ENCODE results near the gene AP2S1. TPM values are rescaled to one million over a fixed set of nuclear protein-coding genes. Genes with fewer than 3 reads are reported as not detected.
"Not testable (repeated sequence)": the region's sequence is repeated elsewhere in the genome, so short reads cannot be mapped to it uniquely, and the experiment has no call there.

AP2S1 gene
- total RNA-seq, 1 experiment from 2014 or later, result 330 TPM

GRCh38 chr19:46825731-46826055 lies 25.0 kb downstream of the AP2S1 start:
- H3K4me2 ChIP-seq (ENCODE audit: low read length), result peak overlapping the region; percentile 37; the same call in 1 of the 2 replicates
- no TSS peak for BruUV-seq (replicated peaks)
- intact Hi-C loops (cut with micrococcal nuclease), result loop anchor here (5.0 kb wide), 1 partner anchor 38 kb away; the partner anchor contains the start of gene SLC1A5

GRCh38 chr19:46824890-46825730 lies 25.5 kb downstream of the AP2S1 start:
- Histone ChIP-seq H3K79me2 (ENCODE audit: low read length) (no peaks in the 10 kb centered on the region), H3K4me1 (ENCODE audit: insufficient read depth, low read length) (peaks cover 25% of the 10 kb centered on the region), H3K36me3 (ENCODE audit: low read depth, low read length) (no peaks in the 10 kb centered on the region), H4K20me1 (ENCODE audit: low read length) (no peaks in the 10 kb centered on the region), H3K9me3 (ENCODE audit: low read length) (no peaks in the 10 kb centered on the region), H3F3A (ENCODE audit: low read length, unreplicated experiment) (no peaks in the 10 kb centered on the region), H2AFZ (ENCODE audit: low read length) (no peak overlapping the region), H3K4me2 (ENCODE audit: low read length) (peak overlapping the region; percentile 37; the same call in 1 of the 2 replicates), H3K27me3 (ENCODE audit: low read length) (no peaks in the 10 kb centered on the region), H3K9me2 (replicated peaks; ENCODE audit: low read length) (no peaks in the 10 kb centered on the region), H3K9ac (ENCODE audit: low read length) (no peak overlapping the region), H3K4me3 (ENCODE audit: low read length) (no peak overlapping the region), H3K27ac (ENCODE audit: low read length) (no peak overlapping the region)
- BruUV-seq (replicated peaks), result no TSS peak
- ChIA-PET POLR2A (ENCODE audit: unreplicated experiment) (no interaction called here), CTCF (no interaction called here)
- intact Hi-C loops (cut with micrococcal nuclease), result loop anchor here (5.0 kb wide), 1 partner anchor 38 kb away; the partner anchor contains the start of gene SLC1A5
- ATAC-seq (no peak), DNase-seq (no peak)
- no peak for TF ChIP-seq EZH2phosphoT487 (IDR thresholded peaks at IDR 0.05; ENCODE audit: borderline replicate concordance, low read length)
- no peak for TF ChIP-seq EZH2 (IDR thresholded peaks at IDR 0.05; ENCODE audit: low read length, unreplicated experiment)
- no peak; the same call in 1 of the 2 replicates for TF ChIP-seq CTCF (conservative IDR thresholded peaks at IDR 0.05; ENCODE audit: low read depth, low read length)

More at GRCh38 chr19:46825731-46826055, 25.0 kb downstream of the AP2S1 start:
- H3K9me2 ChIP-seq (replicated peaks; ENCODE audit: low read length), result no peaks in the 10 kb centered on the region
- POLR2A ChIA-PET (ENCODE audit: unreplicated experiment), result no interaction called here
- no peaks in the 10 kb centered on the region for H3K79me2 ChIP-seq (ENCODE audit: low read length)
- no peak overlapping the region for H3K4me3 ChIP-seq (ENCODE audit: low read length)
- H2AFZ ChIP-seq (ENCODE audit: low read length), result no peak overlapping the region
- H3F3A ChIP-seq (ENCODE audit: low read length, unreplicated experiment), result no peaks in the 10 kb centered on the region
- DNase-seq (peak; percentile 69), ATAC-seq (no peak)
- H3K27me3 ChIP-seq (ENCODE audit: low read length), result no peaks in the 10 kb centered on the region
- TF ChIP-seq CTCF (conservative IDR thresholded peaks at IDR 0.05; ENCODE audit: low read depth, low read length), result no peak
- no peak overlapping the region for H3K9ac ChIP-seq (ENCODE audit: low read length)
- no peaks in the 10 kb centered on the region for H3K36me3 ChIP-seq (ENCODE audit: low read depth, low read length)
- peaks cover 25% of the 10 kb centered on the region for H3K4me1 ChIP-seq (ENCODE audit: insufficient read depth, low read length)
- CTCF ChIA-PET, result no interaction called here
- no peak overlapping the region for H3K27ac ChIP-seq (ENCODE audit: low read length)
- H4K20me1 ChIP-seq (ENCODE audit: low read length), result no peaks in the 10 kb centered on the region
- no peaks in the 10 kb centered on the region for H3K9me3 ChIP-seq (ENCODE audit: low read length)

DNA sequence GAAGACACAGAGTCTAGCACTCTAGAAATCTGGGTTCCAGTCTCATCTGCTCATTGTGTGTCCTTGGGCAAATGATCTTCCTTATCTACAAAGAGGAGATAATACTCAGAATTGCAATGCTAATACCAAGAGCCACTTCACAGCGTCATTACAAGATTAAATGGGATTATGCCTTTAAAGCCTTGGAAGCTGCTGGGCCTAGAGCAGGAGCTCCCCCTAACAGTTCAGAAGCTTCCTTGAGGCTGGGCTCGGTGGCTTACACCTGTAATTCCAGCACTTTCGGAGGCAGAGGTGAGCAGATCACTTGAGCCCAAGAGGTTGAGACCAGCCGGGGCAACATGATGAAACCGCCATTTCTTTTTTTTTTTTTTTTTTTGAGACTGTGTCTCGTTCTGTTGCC lies 27.6 kb downstream of the AP2S1 start:
- Histone ChIP-seq H3K79me2 (ENCODE audit: low read length) (no peaks in the 10 kb centered on the region), H3K9me2 (replicated peaks; ENCODE audit: low read length) (no peaks in the 10 kb centered on the region), H3K27ac (ENCODE audit: low read length) (no peak overlapping the region), H3K27me3 (ENCODE audit: low read length) (no peaks in the 10 kb centered on the region), H3K4me2 (ENCODE audit: low read length) (no peak overlapping the region), H4K20me1 (ENCODE audit: low read length) (no peaks in the 10 kb centered on the region), H3F3A (ENCODE audit: low read length, unreplicated experiment) (no peaks in the 10 kb centered on the region), H3K9me3 (ENCODE audit: low read length) (no peaks in the 10 kb centered on the region), H2AFZ (ENCODE audit: low read length) (no peak overlapping the region), H3K36me3 (ENCODE audit: low read depth, low read length) (no peaks in the 10 kb centered on the region), H3K4me3 (ENCODE audit: low read length) (no peak overlapping the region), H3K4me1 (ENCODE audit: insufficient read depth, low read length) (peaks cover 19% of the 10 kb centered on the region), H3K9ac (ENCODE audit: low read length) (no peak overlapping the region)
- BruUV-seq (replicated peaks), result no TSS peak
- DNase-seq (no peak), ATAC-seq (no peak)
- TF ChIP-seq EZH2 (IDR thresholded peaks at IDR 0.05; ENCODE audit: low read length, unreplicated experiment) (no peak), CTCF (conservative IDR thresholded peaks at IDR 0.05; ENCODE audit: low read depth, low read length) (no peak), EZH2phosphoT487 (IDR thresholded peaks at IDR 0.05; ENCODE audit: borderline replicate concordance, low read length) (no peak)
- ChIA-PET CTCF (no interaction called here), POLR2A (ENCODE audit: unreplicated experiment) (no interaction called here)
- intact Hi-C loops (cut with micrococcal nuclease), result no loop called here

DNA sequence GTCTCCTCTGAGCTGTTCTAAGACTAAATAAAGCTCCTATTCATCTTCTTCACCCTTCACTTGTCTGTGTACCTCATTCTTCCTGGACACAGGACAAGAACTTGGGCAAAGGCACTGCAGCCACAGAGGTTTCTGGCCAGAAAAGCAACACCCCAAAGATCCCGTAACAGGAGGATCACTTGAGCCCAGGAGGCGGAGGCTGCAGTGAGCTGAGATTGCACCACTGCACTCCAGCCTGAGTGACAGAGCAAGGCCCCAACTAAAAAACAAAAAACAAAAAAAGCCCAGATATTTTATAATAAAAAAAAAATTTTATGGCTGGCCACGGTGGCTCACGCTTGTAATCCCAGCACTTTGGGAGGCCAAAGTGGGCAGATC lies 28.2 kb downstream of the AP2S1 start:
- intact Hi-C loops (cut with micrococcal nuclease); H3K27ac ChIP-seq (ENCODE audit: low read length); DNase-seq; BruUV-seq (replicated peaks); H3K4me3 ChIP-seq (ENCODE audit: low read length); H3K9ac ChIP-seq (ENCODE audit: low read length); H3K9me3 ChIP-seq (ENCODE audit: low read length); H3K27me3 ChIP-seq (ENCODE audit: low read length); H3F3A ChIP-seq (ENCODE audit: low read length, unreplicated experiment); H4K20me1 ChIP-seq (ENCODE audit: low read length); ATAC-seq; H2AFZ ChIP-seq (ENCODE audit: low read length); H3K79me2 ChIP-seq (ENCODE audit: low read length); H3K36me3 ChIP-seq (ENCODE audit: low read depth, low read length); CTCF ChIA-PET; H3K4me2 ChIP-seq (ENCODE audit: low read length); POLR2A ChIA-PET (ENCODE audit: unreplicated experiment); H3K9me2 ChIP-seq (replicated peaks; ENCODE audit: low read length): not testable (repeated sequence)
- peaks cover 19% of the 10 kb centered on the region for H3K4me1 ChIP-seq (ENCODE audit: insufficient read depth, low read length)
